ENCODE measurements around the gene ATXN7. TPM values are rescaled to one million over a fixed set of nuclear protein-coding genes. Genes with fewer than 3 reads are reported as not detected.

ATXN7 gene
- total and polyA plus RNA-seq, 2 of the 4 experiments (the other 2 are of a cell fraction), result 8.6 to 13.6 TPM

DNA sequence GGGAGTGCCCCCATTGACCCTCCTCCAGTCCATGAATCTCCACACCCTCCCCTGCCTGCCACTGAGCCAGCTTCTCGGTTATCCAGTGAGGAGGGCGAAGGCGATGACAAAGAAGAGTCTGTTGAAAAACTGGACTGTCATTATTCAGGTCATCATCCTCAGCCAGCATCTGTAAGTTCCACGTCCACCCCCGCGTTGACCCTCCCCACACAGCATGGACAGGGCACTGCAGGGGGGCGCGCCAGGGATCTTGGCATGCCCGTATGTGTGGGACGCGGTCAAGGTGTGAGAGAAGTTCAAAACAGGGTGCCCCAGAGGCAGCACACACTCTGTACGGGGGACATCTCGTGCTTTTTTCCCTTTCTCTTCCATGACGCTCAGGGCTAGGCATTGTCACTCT is 126.5 kb downstream of the ATXN7 start:
- Histone ChIP-seq H4K8ac (ENCODE audit: low read depth in 2 of 2, low read length in 2 of 2) (no peak overlapping the region), H3K56ac (ENCODE audit: extremely low read depth, insufficient read depth, low read length) (no peak overlapping the region), H3K9me1 (ENCODE audit: insufficient read depth, low read length) (no peaks in the 10 kb centered on the region; the same call in 1 of the 2 replicates), H2AFZ (replicated peaks; ENCODE audit: low read length, poor library complexity) (no peak overlapping the region), H3K36me3 (ENCODE audit: control insufficient read depth, insufficient read depth, low read length) (peaks cover 34% of the 10 kb centered on the region), H4K5ac (ENCODE audit: low read depth, low read length) (no peak overlapping the region), H2AK9ac (replicated peaks; ENCODE audit: low read depth, low read length, poor library complexity) (no peak overlapping the region), H2BK20ac (ENCODE audit: low read depth, low read length) (no peak overlapping the region), H3K9ac (ENCODE audit: low read depth, low read length) (no peak overlapping the region), H2BK5ac (ENCODE audit: low read depth, low read length, poor library complexity, severe bottlenecking) (no peak overlapping the region), H3K79me1 (ENCODE audit: low read depth in 1 of 2, low read length in 2 of 2) (peaks cover 8 to 14% of the 10 kb centered on the region in 2 experiments; a peak in 3 of 4 replicates), H4K20me1 (ENCODE audit: insufficient read depth, low read length) (no peaks in the 10 kb centered on the region; the same call in 1 of the 2 replicates), H2BK120ac (ENCODE audit: low read depth, low read length) (no peak overlapping the region), H3K27ac (ENCODE audit: insufficient read depth, low read length) (no peak overlapping the region), H3K4me3 (ENCODE audit: insufficient read depth, low read depth, low read length) (no peak overlapping the region), H3K23ac (ENCODE audit: low read depth, low read length) (no peak overlapping the region), H3K9me3 (ENCODE audit: control insufficient read depth, insufficient read depth, low read length) (no peaks in the 10 kb centered on the region), H3K14ac (replicated peaks; ENCODE audit: low read depth, low read length) (no peak overlapping the region), H2AK5ac (ENCODE audit: low read depth, low read length) (no peak overlapping the region), H4K91ac (ENCODE audit: insufficient read depth, low read depth, low read length) (no peak overlapping the region), H3K4me2 (ENCODE audit: low read depth, low read length) (no peak overlapping the region), H3K18ac (ENCODE audit: low read depth, low read length) (no peak overlapping the region), H3K27me3 (ENCODE audit: control insufficient read depth, insufficient read depth, low read length) (no peaks in the 10 kb centered on the region), H3K4me1 (ENCODE audit: control insufficient read depth, insufficient read depth, low read length) (no peaks in the 10 kb centered on the region; the same call in 1 of the 2 replicates), H2BK15ac (ENCODE audit: low read depth, low read length) (no peak overlapping the region), H3K4ac (ENCODE audit: low read depth, low read length) (no peak overlapping the region)
- ATAC-seq (ENCODE audit: low read depth) (no peak), DNase-seq (no peak)
- in situ Hi-C loops (cut with MboI; ENCODE audit: low sequenced_read_pairs) (loop anchor here (5.0 to 25.0 kb wide), 2 partner anchors 638 to 1378 kb away; no protein-coding TSS in a partner anchor), dilution Hi-C loops (cut with HindIII; ENCODE audit: low sequenced_read_pairs, unreplicated experiment) (no loop called here), intact Hi-C loops (cut with micrococcal nuclease) (loop anchor here (5.0 to 10.0 kb wide), 2 partner anchors 168 to 1365 kb away; no protein-coding TSS in a partner anchor)
- WGBS, 2 experiments (ENCODE audit: extremely low coverage in 2 of 2, insufficient read length in 1 of 2), result 95% methylated on average over 4 of the region's 14 CpGs; no CpG with 5 or more reads in 1 of the 2 experiments
- TF ChIP-seq MAFK (IDR thresholded peaks at IDR 0.05; ENCODE audit: low read depth, low read length), result no peak
- TF ChIP-seq RFX5 (IDR thresholded peaks at IDR 0.05; ENCODE audit: low read depth, low read length), result no peak
- CTCF ChIA-PET, result no interaction called here
- BruUV-seq (replicated peaks), result no TSS peak
- POLR2A ChIA-PET (ENCODE audit: unreplicated experiment), result no interaction called here
